Loucy (cell line): ENCODE data around the gene C1QTNF9.

Experiments used
- EZH2phosphoT487 ChIP-seq: fragments of 200-600 bp; IDR thresholded peaks from 2 replicates; pipeline ENCODE4 v1.6.1; 2018; ENCODE audit warnings: antibody characterized with exemption, mild to moderate bottlenecking, moderate library complexity, borderline replicate concordance
- TF ChIP-seq, protein P1 (sequence below): fragments of 200-600 bp; sonication (generic); conservative IDR thresholded peaks from 2 replicates; pipeline ENCODE4 v1.5.1; 2014; ENCODE audit warnings: mild to moderate bottlenecking, antibody characterized with exemption, low read length

DNA sequence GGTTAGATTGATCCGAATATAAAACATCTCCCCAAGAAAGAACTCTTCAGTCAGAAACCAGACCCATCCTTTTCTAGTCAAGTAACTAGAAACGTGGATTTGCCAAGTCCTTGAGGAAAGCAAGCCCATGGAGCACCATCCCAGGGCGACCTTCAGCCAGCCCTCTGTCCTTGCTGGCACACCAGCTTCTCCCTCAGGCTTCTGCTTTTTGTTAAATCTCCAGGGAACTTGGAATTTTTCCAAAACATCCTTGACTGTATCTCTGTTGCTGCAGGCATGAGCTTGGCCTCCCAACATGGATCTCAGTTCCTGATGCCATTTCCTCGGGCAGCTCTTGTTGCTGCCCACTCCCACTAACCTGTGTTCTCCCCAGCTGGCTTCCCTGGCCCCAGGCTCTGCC lies 27.1 kb upstream of the C1QTNF9 start:
- TF ChIP-seq, protein P1, sequence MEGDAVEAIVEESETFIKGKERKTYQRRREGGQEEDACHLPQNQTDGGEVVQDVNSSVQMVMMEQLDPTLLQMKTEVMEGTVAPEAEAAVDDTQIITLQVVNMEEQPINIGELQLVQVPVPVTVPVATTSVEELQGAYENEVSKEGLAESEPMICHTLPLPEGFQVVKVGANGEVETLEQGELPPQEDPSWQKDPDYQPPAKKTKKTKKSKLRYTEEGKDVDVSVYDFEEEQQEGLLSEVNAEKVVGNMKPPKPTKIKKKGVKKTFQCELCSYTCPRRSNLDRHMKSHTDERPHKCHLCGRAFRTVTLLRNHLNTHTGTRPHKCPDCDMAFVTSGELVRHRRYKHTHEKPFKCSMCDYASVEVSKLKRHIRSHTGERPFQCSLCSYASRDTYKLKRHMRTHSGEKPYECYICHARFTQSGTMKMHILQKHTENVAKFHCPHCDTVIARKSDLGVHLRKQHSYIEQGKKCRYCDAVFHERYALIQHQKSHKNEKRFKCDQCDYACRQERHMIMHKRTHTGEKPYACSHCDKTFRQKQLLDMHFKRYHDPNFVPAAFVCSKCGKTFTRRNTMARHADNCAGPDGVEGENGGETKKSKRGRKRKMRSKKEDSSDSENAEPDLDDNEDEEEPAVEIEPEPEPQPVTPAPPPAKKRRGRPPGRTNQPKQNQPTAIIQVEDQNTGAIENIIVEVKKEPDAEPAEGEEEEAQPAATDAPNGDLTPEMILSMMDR, result no peak
- TF ChIP-seq EZH2phosphoT487, result no peak
